GM18873 (cell line): ENCODE results near the gene MAP3K20.
"Not testable (repeated sequence)": the region's sequence is repeated elsewhere in the genome, so short reads cannot be mapped to it uniquely, and the experiment has no call there.

Experiments
- ATAC-seq: cut with Tn5 transposase; IDR thresholded peaks from one replicate; pipeline ENCODE4 v1.9.1; 2021; ENCODE audit warnings: mild to moderate bottlenecking, moderate library complexity, moderate number of reproducible peaks; ENCODE audit not compliant: unreplicated experiment, low FRiP score

Gene MAP3K20

DNA sequence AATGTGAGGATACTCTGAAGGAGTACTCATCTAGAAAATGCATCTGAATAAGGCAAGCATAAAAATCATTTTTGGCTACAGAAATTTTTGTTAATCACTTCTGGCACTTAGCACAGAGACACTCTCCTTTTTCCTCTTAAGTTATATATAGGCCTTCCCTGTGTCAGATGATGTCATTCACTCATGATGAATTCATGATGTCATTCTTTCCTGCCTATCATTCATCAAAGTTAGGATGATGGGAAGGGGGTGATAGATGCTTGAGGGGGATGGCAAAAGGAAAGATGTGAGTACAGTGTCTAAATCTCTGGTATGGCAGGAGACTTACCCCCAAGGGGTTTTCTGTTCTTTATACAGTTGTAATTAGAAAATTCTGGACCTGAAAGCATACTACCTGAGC is 42.0 kb downstream of the MAP3K20 start:
- no peak for ATAC-seq

- ATAC-seq = no peak
Observed at GRCh38 chr2:173118395-173118794, 42.7 kb downstream of the MAP3K20 start.

DNA sequence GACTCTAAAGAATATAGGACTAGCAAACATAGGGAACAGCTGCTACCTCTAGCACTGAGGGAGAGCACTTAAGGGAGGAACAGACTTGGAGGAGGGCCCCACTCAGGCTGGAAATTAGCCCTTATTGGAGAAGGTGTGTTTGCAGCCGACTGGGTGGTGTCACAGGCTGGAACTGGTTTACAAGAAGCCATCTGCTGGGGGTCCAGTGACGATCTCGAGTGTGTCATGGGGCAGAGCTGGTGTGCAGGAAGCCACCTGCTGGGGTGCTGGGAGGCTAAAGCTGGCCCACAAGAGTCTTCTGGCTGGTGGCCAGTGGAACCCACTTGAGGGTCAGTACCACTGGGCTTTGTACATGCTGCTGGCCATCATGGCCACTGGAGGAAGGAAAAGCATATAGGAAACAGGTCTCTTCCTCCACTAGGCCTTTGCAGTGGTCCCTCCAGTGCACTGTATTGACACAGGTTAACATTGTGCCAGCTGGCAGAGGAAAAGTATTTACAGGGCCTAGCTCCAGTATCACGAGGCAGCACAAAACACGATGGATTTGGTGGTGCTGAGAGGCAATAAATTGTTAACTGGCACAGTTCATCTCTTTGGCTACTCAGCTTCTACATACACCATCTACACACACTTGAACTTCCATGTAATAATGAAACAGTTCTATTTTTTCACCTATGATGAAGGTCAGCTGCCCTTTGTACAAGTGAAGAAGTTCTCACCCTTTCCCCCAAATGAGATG is 43.6 kb downstream of the MAP3K20 start:
- no peak for ATAC-seq

GRCh38 chr2:173119944-173120343 is 44.3 kb downstream of the MAP3K20 start:
- no peak for ATAC-seq

DNA sequence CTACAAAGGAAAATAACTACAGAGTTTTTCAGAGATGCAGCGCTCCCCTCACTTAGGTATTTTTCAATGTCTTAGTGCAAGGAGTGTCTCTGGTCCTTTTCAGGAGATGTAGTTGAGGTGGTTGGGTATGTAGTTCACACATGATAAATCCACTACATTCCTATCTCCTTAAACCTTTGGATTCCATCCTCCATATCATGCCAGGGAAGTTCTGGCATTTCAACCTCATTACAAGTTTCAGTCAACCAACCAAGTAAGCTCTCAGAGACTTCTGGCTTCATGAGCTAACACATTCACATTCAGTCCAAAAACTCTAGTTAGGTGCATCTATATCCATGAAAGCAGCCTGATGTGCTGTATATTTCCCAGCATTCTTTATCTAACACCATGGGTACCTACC is 47.3 kb downstream of the MAP3K20 start:
- ATAC-seq = no peak

GRCh38 chr2:173124441-173124840 is 48.8 kb downstream of the MAP3K20 start:
- ATAC-seq = no peak

DNA sequence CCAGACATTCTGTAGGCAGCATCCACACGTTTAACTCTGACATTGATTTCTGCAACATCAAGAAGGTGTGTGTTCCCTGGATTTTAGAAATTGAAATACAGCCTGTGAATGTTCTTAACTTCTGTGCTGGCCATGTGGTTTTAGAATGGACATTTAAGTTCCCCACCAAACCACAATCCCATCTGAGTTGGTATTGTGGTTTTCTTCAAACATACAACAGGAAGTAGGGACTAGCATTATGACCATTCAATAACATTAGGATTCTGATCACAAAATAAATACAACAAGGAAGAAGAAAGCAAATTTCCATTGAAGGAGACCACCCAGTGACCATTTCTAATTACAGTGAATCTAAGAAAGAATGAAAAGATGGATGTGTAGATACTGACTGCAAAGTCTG is 51.2 kb downstream of the MAP3K20 start:
- ATAC-seq = no peak

DNA sequence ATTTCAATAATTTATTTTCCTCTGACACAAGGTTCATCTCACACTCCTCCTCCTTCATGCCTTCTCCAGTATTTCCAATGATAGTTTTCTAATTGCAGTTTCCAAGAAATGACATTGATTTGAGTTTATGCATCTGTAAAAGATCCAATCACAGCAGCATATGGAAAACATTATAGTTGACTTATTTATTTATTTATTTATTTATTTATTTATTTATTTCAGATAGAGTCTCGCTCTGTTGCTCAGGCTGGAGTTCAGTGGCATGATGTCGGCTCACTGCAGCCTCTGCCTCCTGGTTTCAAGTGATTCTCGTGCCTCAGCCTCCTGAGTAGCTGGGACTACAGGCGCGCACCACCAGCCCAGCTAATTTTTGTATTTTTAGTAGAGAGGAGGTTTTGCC is 52.5 kb downstream of the MAP3K20 start:
- ATAC-seq = not testable (repeated sequence)

DNA sequence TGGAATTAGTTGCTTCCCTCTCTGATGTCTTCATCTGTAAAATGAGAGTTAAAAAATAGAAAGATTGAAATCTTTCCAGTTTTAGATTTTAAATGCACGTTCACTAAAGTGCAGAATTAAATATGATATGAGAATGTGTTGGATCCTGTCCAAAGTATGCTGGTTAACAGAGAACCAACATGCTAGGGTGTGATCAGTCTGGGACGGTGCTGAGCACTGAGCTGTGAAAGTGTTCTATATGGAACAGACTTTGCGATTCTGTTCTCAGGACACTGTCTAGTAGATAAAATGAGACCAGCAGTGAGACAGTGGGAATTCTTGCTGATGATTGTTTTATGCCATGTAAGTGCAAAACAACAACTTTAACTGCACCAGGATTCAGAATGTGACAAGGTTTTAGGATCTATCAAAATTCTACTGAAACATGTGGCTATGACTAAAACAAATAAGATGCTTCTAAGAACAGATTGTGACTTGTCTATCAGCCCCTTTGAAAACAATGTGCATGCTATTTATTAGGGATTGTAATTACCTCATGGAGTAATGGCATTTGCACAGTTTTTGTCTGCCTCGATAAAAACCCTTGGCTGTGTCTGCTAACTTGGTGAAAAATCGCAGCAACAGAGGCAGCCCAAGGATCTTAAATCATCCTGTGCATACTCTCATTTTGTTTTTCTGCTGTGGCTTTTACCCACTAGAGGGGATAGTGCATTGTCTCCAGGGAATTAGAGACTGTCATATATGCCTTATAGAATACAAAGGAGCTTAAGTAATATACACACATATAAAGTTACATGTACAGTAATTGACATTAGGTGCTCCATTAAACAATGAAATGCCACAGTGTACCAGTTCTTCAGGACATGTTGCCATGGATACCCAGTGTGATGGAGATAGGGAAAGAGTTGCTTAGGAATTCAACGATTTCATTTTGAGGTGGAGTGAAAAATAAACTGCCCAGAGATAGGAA is 55.1 kb downstream of the MAP3K20 start:
- no peak for ATAC-seq

- no peak for ATAC-seq
Observed at GRCh38 chr2:173132531-173132930, 56.9 kb downstream of the MAP3K20 start.

- no peak for ATAC-seq
Observed at GRCh38 chr2:173134703-173135102, 59.1 kb downstream of the MAP3K20 start.

DNA sequence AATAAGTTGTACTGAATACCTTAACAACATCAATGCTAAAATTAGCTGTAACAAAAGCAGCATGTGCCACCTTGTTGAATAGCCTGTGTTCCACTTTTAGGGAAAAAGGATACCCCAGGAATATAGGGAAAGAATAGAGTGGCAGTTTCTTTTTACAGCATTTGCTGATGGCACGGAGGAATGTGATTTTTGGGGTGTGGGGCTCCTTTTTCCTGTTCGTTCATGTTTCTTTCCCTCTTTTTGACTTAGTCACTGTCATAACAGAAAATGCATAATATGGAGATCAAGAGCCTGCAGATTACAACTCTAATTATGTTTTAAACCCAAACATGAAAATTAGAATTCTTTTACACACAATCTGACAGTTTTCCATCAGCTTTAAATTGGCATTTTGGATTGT is 60.4 kb downstream of the MAP3K20 start:
- ATAC-seq = no peak

GRCh38 chr2:173136599-173136998 is 61.0 kb downstream of the MAP3K20 start:
- no peak for ATAC-seq

- ATAC-seq = no peak
Observed at GRCh38 chr2:173137610-173138009, 62.0 kb downstream of the MAP3K20 start.

DNA sequence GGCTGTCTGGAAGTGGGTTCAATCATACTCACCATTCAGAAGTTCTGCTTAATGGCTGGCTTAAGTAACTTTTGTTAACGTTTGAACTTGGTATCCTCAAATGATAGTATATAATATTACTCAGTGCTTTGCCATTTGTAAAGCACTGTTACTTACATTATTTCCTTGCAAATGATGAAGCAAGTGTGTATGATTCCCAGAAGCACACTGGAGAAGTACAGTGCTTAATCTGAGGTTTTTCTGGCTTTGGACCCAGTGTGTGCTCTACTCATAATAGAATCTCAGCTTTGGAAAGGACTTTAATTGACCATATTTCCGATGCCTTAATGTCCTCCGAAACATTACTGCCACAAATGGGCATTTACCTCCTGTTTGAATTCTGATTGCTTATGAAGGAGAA is 63.3 kb downstream of the MAP3K20 start:
- ATAC-seq = no peak

DNA sequence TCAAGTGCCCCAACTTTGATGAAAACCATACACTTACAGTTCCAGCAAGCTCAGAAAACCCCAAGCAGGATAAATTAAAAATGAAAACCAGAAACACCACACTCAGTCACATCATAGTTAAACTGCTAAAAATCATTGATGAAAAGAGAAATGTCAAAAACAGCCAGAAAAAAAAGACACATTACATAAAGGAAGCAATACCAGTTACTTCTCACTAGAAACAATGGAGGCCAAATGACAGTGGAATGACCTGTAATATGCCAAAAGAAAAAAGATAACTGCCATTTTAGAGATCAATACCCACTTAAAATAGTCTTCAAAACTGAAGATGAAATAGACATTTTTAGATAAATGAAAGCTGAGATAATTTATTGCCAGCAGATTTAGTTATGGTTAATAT is 66.0 kb downstream of the MAP3K20 start:
- no peak for ATAC-seq

DNA sequence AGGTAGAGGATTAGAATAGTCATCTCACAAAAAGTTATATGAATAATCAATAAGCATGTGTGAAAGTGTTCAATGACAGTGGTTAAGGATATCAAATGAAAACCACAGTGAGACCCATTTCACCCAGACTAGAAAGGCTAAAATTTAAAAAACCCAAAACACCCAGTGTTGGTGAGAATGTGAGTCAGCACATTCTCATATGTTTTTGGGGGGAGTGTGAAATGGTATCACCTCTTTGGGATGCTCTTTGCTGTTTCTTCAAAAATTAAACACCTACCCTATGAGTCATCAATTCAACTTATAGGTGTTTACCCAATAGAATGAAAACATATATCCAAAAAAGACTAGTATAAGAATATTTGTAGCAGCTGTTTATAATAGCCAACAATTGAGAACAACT is 69.8 kb downstream of the MAP3K20 start:
- ATAC-seq = no peak

GRCh38 chr2:173146590-173146989 is 70.9 kb downstream of the MAP3K20 start:
- no peak for ATAC-seq

- ATAC-seq = no peak
Observed at GRCh38 chr2:173148520-173148919, 72.9 kb downstream of the MAP3K20 start.

GRCh38 chr2:173149491-173149890 is 73.8 kb downstream of the MAP3K20 start:
- ATAC-seq = no peak

- no peak for ATAC-seq
Observed at GRCh38 chr2:173150087-173150486, 74.4 kb downstream of the MAP3K20 start.

- no peak for ATAC-seq
Observed at GRCh38 chr2:173150963-173151362, 75.3 kb downstream of the MAP3K20 start.
